ENCODE data around the gene MUC20.
"Not testable (repeated sequence)": the region's sequence is repeated elsewhere in the genome, so short reads cannot be mapped to it uniquely, and the experiment has no call there.

Gene MUC20

DNA sequence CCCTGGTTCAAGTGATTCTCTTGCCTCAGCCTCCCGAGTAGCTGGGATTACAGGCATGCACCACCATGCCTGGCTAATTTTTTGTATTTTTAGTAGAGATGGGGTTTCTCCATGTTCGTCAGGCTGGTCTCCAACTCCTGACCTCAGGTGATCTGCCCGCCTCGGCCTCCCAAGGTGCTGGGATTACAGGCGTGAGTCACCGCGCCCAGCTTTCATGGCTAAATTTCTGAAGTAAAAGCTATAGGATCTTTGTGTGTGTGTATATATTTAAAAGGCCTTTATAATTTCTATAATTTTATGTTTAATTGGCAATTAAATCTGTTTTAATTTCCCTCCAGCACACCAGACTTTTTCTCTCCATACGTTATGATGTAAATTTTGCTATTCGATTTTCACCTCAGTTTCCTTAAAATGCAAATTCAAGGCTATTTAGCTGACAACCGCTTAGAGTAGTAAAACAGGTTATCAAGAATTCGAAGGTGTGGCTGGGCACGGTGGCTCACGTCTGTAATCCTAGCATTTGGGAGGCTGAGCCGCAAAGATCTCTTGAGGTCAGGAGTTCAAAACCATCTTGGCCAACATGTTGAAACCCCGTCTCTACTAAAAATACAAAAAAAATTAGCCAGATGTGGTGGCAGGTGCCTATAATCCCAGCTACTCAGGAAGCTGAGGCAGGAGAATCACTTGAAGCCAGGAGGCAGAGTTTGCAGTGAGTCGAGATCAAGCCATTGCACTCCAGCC, 1.1 kb upstream of the MUC20 start:
- not testable (repeated sequence) for H3K18ac ChIP-seq (ENCODE audit: low read length); H3K79me2 ChIP-seq (ENCODE audit: control insufficient read depth, insufficient read depth, low read length, poor library complexity); H3K14ac ChIP-seq (ENCODE audit: low read length); H3K4ac ChIP-seq (ENCODE audit: low read depth, low read length); H2AK5ac ChIP-seq (ENCODE audit: low read length); H2BK120ac ChIP-seq (ENCODE audit: insufficient read depth, low read length, poor library complexity); H3K79me1 ChIP-seq (ENCODE audit: low read length); H3K27ac ChIP-seq (ENCODE audit: low read depth, low read length); H4K12ac ChIP-seq (ENCODE audit: low read depth, low read length); H3K23ac ChIP-seq (ENCODE audit: low read length); H3K9me3 ChIP-seq (ENCODE audit: insufficient read depth, low read depth, low read length); H3K9ac ChIP-seq (ENCODE audit: low read length); H2AFZ ChIP-seq (ENCODE audit: insufficient read depth, low read length, poor library complexity); H2BK5ac ChIP-seq (ENCODE audit: low read depth, low read length, poor library complexity); H3K36me3 ChIP-seq (ENCODE audit: control insufficient read depth in 1 of 2, insufficient read depth in 2 of 2, low read length in 2 of 2); H2BK12ac ChIP-seq (ENCODE audit: low read length); H3K4me1 ChIP-seq (ENCODE audit: control insufficient read depth in 1 of 2, insufficient read depth in 2 of 2, low read length in 2 of 2); H3K4me3 ChIP-seq (ENCODE audit: low read depth, low read length); H3K4me2 ChIP-seq (ENCODE audit: low read length); H3K27me3 ChIP-seq (ENCODE audit: insufficient read depth, low read length); H4K8ac ChIP-seq (ENCODE audit: low read depth, low read length); H4K91ac ChIP-seq (ENCODE audit: low read depth, low read length)
- peak; percentile 13 to 33 for DNase-seq
- WGBS (ENCODE audit: extremely low coverage, insufficient coverage, insufficient read length) = no CpG with 5 or more reads among the region's 16 CpGs

- H3K9me3 ChIP-seq (ENCODE audit: insufficient read depth, low read depth, low read length); H3K27me3 ChIP-seq (ENCODE audit: insufficient read depth, low read length); H4K8ac ChIP-seq (ENCODE audit: low read depth, low read length); H3K18ac ChIP-seq (ENCODE audit: low read length); H3K4me3 ChIP-seq (ENCODE audit: low read depth, low read length); DNase-seq; H2BK120ac ChIP-seq (ENCODE audit: insufficient read depth, low read length, poor library complexity); H3K4me2 ChIP-seq (ENCODE audit: low read length); H3K79me2 ChIP-seq (ENCODE audit: control insufficient read depth, insufficient read depth, low read length, poor library complexity); H2AFZ ChIP-seq (ENCODE audit: insufficient read depth, low read length, poor library complexity); H3K36me3 ChIP-seq (ENCODE audit: control insufficient read depth in 1 of 2, insufficient read depth in 2 of 2, low read length in 2 of 2); H3K79me1 ChIP-seq (ENCODE audit: low read length); H2AK5ac ChIP-seq (ENCODE audit: low read length); H3K4me1 ChIP-seq (ENCODE audit: control insufficient read depth in 1 of 2, insufficient read depth in 2 of 2, low read length in 2 of 2); H2BK5ac ChIP-seq (ENCODE audit: low read depth, low read length, poor library complexity); H3K9ac ChIP-seq (ENCODE audit: low read length); H3K4ac ChIP-seq (ENCODE audit: low read depth, low read length); H3K14ac ChIP-seq (ENCODE audit: low read length); H2BK12ac ChIP-seq (ENCODE audit: low read length); H3K27ac ChIP-seq (ENCODE audit: low read depth, low read length); H4K12ac ChIP-seq (ENCODE audit: low read depth, low read length); H4K91ac ChIP-seq (ENCODE audit: low read depth, low read length); H3K23ac ChIP-seq (ENCODE audit: low read length): not testable (repeated sequence)
- WGBS (ENCODE audit: extremely low coverage, insufficient coverage, insufficient read length) = no CpG with 5 or more reads among the region's 21 CpGs
Observed at GRCh38 chr3:195722139-195722995, 1.6 kb downstream of the MUC20 start.

DNA sequence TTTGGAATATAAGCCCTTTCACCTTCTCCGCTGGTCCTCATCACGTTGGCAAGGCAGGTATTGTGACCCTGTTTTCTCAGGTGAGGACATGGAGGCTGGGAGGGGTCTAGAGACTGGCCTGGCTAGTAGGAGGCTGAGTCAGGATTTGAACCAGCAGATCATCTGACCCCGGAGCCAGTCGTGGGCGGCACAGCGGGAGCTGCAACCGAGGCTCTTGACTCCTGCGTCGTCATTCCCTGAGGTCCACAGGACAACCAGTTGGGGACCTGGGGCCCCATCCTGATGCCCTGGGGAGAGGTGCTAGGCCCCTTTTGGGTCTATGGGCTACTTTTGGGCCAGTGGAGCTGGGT, 2.2 kb downstream of the MUC20 start:
- not testable (repeated sequence) for H2BK5ac ChIP-seq (ENCODE audit: low read depth, low read length, poor library complexity); H3K27me3 ChIP-seq (ENCODE audit: insufficient read depth, low read length); H2AFZ ChIP-seq (ENCODE audit: insufficient read depth, low read length, poor library complexity); H3K14ac ChIP-seq (ENCODE audit: low read length); H3K79me1 ChIP-seq (ENCODE audit: low read length); H4K12ac ChIP-seq (ENCODE audit: low read depth, low read length); H2AK5ac ChIP-seq (ENCODE audit: low read length); DNase-seq; H3K9me3 ChIP-seq (ENCODE audit: insufficient read depth, low read depth, low read length); H3K9ac ChIP-seq (ENCODE audit: low read length); H3K36me3 ChIP-seq (ENCODE audit: control insufficient read depth in 1 of 2, insufficient read depth in 2 of 2, low read length in 2 of 2); H3K4ac ChIP-seq (ENCODE audit: low read depth, low read length); H3K27ac ChIP-seq (ENCODE audit: low read depth, low read length); H3K23ac ChIP-seq (ENCODE audit: low read length); H4K8ac ChIP-seq (ENCODE audit: low read depth, low read length); H2BK120ac ChIP-seq (ENCODE audit: insufficient read depth, low read length, poor library complexity); H3K4me3 ChIP-seq (ENCODE audit: low read depth, low read length); H3K79me2 ChIP-seq (ENCODE audit: control insufficient read depth, insufficient read depth, low read length, poor library complexity); H3K4me1 ChIP-seq (ENCODE audit: control insufficient read depth in 1 of 2, insufficient read depth in 2 of 2, low read length in 2 of 2); H2BK12ac ChIP-seq (ENCODE audit: low read length); H4K91ac ChIP-seq (ENCODE audit: low read depth, low read length); H3K4me2 ChIP-seq (ENCODE audit: low read length); H3K18ac ChIP-seq (ENCODE audit: low read length)
- WGBS (ENCODE audit: extremely low coverage, insufficient coverage, insufficient read length) = no CpG with 5 or more reads among the region's 9 CpGs

DNA sequence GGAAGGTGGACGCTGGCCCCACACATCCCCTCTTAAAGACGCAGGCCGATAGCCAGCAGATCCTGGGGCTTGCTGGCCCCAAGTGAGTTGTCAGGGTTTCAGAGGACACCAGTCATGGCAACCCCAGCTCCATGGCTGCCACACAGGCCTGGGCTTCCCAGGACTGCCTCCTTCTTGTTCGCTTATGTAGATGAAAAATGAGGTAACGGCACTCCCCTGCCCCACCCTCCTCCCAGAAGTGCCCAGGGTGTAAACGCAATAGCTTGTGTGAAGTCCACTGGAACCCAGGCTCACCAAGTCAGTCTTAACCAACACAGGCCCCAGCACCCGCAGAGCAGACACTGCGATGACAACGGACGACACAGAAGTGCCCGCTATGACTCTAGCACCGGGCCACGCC, 3.6 kb downstream of the MUC20 start:
- not testable (repeated sequence) for H3K23ac ChIP-seq (ENCODE audit: low read length); H3K79me2 ChIP-seq (ENCODE audit: control insufficient read depth, insufficient read depth, low read length, poor library complexity); H4K8ac ChIP-seq (ENCODE audit: low read depth, low read length); H3K9me3 ChIP-seq (ENCODE audit: insufficient read depth, low read depth, low read length); H3K4me3 ChIP-seq (ENCODE audit: low read depth, low read length); H3K4ac ChIP-seq (ENCODE audit: low read depth, low read length); H2BK5ac ChIP-seq (ENCODE audit: low read depth, low read length, poor library complexity); DNase-seq; H3K18ac ChIP-seq (ENCODE audit: low read length); H3K79me1 ChIP-seq (ENCODE audit: low read length); H4K91ac ChIP-seq (ENCODE audit: low read depth, low read length); H3K4me1 ChIP-seq (ENCODE audit: control insufficient read depth in 1 of 2, insufficient read depth in 2 of 2, low read length in 2 of 2); H2AFZ ChIP-seq (ENCODE audit: insufficient read depth, low read length, poor library complexity); H4K12ac ChIP-seq (ENCODE audit: low read depth, low read length); H2BK120ac ChIP-seq (ENCODE audit: insufficient read depth, low read length, poor library complexity); H3K36me3 ChIP-seq (ENCODE audit: control insufficient read depth in 1 of 2, insufficient read depth in 2 of 2, low read length in 2 of 2); H3K4me2 ChIP-seq (ENCODE audit: low read length); H3K27me3 ChIP-seq (ENCODE audit: insufficient read depth, low read length); H3K14ac ChIP-seq (ENCODE audit: low read length); H2BK12ac ChIP-seq (ENCODE audit: low read length); H3K9ac ChIP-seq (ENCODE audit: low read length); H2AK5ac ChIP-seq (ENCODE audit: low read length); H3K27ac ChIP-seq (ENCODE audit: low read depth, low read length)
- whole genome bisulfite sequencing (ENCODE audit: extremely low coverage, insufficient coverage, insufficient read length) = no CpG with 5 or more reads among the region's 13 CpGs
